HUES6 (cell line): ENCODE results near the gene OR4D1.
"Not testable (repeated sequence)": the region's sequence is repeated elsewhere in the genome, so short reads cannot be mapped to it uniquely, and the experiment has no call there.

Source experiments
- H3K27ac ChIP-seq: 2 replicates; pipeline ENCODE4 v1.7.0; 2013; ENCODE audit warnings: low read depth, mild to moderate bottlenecking, low read length, inconsistent platforms
- H3K27me3 ChIP-seq: 2 replicates; pipeline ENCODE4 v1.6.1; 2013; ENCODE audit warnings: low read length; ENCODE audit not compliant: control insufficient read depth, insufficient read depth
- H3K36me3 ChIP-seq: 2 replicates; pipeline ENCODE4 v1.6.1; 2013; ENCODE audit warnings: low read length; ENCODE audit not compliant: control insufficient read depth, insufficient read depth
- H3K4me1 ChIP-seq: 2 replicates; pipeline ENCODE4 v1.6.1; 2013; ENCODE audit warnings: low read length; ENCODE audit not compliant: control insufficient read depth, insufficient read depth
- H3K4me3 ChIP-seq: 2 replicates; pipeline ENCODE4 v1.5.1; 2013; ENCODE audit warnings: low read depth, low read length
- H3K9ac ChIP-seq: one replicate; pipeline ENCODE4 v1.6.1; 2013; ENCODE audit warnings: mild to moderate bottlenecking, low read length
- H3K9me3 ChIP-seq: 2 replicates; pipeline ENCODE4 v1.6.1; 2013; ENCODE audit warnings: low read depth, low read length; ENCODE audit not compliant: control insufficient read depth, insufficient read depth

OR4D1 gene

DNA sequence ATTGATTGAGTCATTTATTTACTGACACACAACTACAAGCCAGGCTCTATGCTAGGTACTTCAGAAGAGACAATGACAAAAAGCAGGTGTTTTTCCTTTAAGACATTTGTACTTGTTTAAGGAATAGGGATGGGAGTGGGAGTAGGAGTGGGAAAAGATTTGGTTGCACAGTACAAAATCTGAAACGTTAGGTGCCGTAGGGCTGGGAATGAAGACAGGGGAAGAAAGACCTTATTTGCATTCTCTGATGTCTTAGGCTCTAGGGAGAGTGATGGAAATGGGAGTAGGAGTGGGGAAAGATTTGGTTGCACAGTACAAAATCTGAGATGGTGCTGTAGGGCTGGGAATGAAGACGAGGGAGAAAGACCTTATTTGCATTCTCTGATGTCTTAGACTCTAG is 28.7 kb upstream of the OR4D1 start:
- no peak overlapping the region for H3K27ac ChIP-seq
- no peak overlapping the region for H3K4me3 ChIP-seq
- H3K9ac ChIP-seq: no peak overlapping the region
- no peaks in the 10 kb centered on the region for H3K4me1 ChIP-seq
- H3K27me3 ChIP-seq: peaks cover 24% of the 10 kb centered on the region
- H3K36me3 ChIP-seq: no peaks in the 10 kb centered on the region
- H3K9me3 ChIP-seq: no peaks in the 10 kb centered on the region

DNA sequence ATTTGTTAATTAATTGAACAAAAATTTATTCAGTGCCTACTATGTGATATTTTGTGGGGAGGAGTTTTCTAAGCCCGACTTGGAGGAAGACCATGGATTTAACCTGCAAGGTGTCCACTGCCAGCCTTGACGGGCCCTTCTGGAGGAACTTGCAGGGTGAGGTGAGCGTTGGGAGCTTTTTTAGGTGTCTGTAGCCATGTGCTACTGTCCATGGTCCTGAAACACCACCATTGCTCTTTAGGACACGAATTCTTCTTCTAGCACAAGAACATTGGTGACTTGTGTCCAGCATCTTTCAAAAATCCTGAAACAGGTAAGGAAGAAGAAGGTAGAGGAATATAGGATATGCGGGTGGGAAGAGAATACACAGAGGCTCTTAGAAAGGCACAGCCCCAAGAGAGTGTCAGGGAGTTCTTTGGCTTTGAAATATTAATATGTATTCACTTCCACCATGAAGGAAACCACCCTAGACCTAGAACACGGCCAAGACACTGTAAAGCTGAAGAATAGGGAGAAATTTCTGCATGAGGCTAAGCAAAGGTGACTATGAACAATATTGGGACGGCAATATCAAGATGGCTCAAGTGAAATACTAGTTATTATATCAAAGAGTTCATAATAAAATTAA is 27.9 kb upstream of the OR4D1 start:
- no peaks in the 10 kb centered on the region for H3K4me1 ChIP-seq
- no peaks in the 10 kb centered on the region for H3K36me3 ChIP-seq
- peaks cover 18% of the 10 kb centered on the region for H3K27me3 ChIP-seq
- no peak overlapping the region for H3K27ac ChIP-seq
- H3K9me3 ChIP-seq: no peaks in the 10 kb centered on the region
- no peak overlapping the region for H3K4me3 ChIP-seq
- no peak overlapping the region for H3K9ac ChIP-seq

DNA sequence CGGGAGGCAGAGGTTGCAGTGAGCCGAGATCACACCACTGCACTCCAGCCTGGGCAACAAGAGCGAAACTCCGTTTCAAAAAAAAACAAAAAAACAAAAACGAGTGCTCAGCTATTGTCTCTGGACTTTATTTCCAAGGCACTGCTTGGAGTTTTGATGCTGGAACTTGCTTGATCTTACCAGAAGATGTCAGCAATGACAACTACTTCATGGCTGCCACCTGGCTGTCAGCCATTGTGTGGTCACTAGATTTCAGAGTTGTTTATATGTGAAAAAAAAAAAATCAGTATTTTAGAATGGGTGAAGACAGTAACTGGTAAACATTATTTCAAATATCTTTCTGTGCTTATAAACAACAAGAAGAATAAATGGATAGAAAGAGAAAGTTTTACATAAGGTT is 26.3 kb upstream of the OR4D1 start:
- H3K4me3 ChIP-seq: no peak overlapping the region
- peaks cover 21% of the 10 kb centered on the region; the same call in 1 of the 2 replicates for H3K27me3 ChIP-seq
- no peaks in the 10 kb centered on the region for H3K36me3 ChIP-seq
- no peaks in the 10 kb centered on the region for H3K4me1 ChIP-seq
- no peaks in the 10 kb centered on the region for H3K9me3 ChIP-seq
- H3K27ac ChIP-seq: no peak overlapping the region
- H3K9ac ChIP-seq: no peak overlapping the region

DNA sequence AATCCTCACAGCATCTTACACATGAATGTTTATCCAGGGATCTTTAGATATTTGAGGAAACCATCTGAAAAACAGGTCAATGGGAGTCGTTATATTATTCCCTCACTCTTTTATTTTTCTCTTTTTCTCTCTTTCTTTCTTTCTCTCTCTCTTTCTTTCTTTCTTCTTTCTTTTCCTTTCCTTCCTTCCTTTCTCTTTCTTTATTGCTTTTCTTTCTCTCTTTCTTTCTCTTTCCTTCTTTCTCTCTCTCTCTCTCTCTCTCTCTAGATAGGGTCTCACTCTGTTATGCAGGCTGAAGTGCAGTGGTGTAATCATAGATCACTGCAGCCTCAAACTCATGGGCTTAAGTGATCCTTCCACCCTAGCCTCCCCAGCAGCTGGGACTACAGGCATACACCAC is 20.3 kb upstream of the OR4D1 start:
- Histone ChIP-seq H3K36me3 (no peaks in the 10 kb centered on the region), H3K27ac (no peak overlapping the region), H3K4me3 (no peak overlapping the region), H3K27me3 (peaks cover 45% of the 10 kb centered on the region; the same call in 1 of the 2 replicates), H3K4me1 (no peaks in the 10 kb centered on the region), H3K9ac (no peak overlapping the region), H3K9me3 (no peaks in the 10 kb centered on the region)

DNA sequence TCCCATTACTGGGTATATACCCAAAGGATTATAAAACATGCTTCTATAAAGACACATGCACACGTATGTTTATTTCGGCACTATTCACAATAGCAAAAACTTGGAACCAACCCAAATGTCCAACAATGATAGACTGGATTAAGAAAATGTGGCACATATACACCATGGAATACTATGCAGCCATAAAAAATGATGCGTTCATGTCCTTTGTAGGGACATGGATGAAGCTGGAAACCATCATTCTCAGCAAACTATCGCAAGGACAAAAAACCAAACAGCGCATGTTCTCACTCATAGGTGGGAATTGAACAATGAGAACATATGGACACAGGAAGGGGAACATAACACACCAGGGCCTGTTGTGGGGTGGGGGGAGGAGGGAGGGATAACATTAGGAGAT is 15.5 kb upstream of the OR4D1 start:
- not testable (repeated sequence) for H3K9ac ChIP-seq, H3K36me3 ChIP-seq, H3K4me3 ChIP-seq, H3K27ac ChIP-seq, H3K4me1 ChIP-seq, H3K9me3 ChIP-seq
- H3K27me3 ChIP-seq: peaks cover 67% of the 10 kb centered on the region

DNA sequence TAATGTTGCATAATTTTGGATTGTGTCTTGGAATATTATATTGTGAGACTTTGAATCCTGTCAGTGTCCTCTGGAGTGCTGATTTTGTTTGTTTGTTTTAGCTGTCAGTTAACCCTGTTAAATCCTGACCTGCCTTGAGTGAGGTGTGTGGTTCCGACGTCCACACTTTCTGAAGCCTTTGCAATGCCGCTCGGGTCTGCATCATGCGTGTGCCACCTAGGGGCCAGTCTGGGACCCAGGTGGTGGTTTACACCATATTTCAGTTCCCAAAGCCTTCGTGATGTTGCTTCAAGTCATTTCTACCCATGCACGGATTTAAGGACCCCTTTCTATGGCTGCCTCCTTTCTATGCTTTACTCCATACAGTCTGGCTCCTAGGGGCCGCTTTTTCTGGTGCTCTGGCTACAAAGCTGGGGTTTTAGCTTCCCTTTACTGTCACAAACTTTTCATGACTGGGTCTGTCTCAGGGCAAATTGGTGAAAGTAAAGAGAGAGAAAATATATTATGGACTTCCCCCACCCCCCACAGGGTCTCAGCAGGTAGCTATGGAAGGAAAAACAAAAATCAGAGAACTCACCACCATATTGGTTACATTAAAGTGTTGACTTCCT is 11.4 kb upstream of the OR4D1 start:
- Histone ChIP-seq H3K9me3 (no peaks in the 10 kb centered on the region), H3K36me3 (no peaks in the 10 kb centered on the region), H3K4me3 (no peak overlapping the region), H3K4me1 (no peaks in the 10 kb centered on the region), H3K9ac (no peak overlapping the region), H3K27ac (no peak overlapping the region), H3K27me3 (peaks cover 46% of the 10 kb centered on the region)

DNA sequence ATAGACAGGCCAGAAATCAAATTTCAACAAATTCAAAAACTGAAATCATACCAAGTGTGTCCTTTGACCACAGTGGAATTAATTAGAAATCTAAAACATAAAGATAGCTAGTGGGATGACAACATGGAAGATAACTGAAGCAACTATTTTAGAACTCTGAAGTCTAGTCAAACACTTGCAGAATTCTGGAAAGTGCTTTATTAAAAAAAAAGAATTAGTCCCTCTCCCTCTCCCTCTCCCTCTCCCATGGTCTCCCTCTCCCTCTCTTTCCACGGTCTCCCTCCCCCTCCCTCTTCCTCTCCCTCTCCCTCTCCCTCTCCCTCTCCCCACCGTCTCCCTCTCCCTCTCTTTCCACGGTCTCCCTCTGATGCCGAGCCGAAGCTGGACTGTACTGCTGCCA is 6.7 kb upstream of the OR4D1 start:
- H3K9me3 ChIP-seq: peaks cover 11% of the 10 kb centered on the region
- peaks cover 12% of the 10 kb centered on the region; the same call in 1 of the 2 replicates for H3K27me3 ChIP-seq
- no peaks in the 10 kb centered on the region for H3K36me3 ChIP-seq
- H3K9ac ChIP-seq: no peak overlapping the region
- H3K27ac ChIP-seq: no peak overlapping the region
- no peak overlapping the region for H3K4me3 ChIP-seq
- H3K4me1 ChIP-seq: no peaks in the 10 kb centered on the region

DNA sequence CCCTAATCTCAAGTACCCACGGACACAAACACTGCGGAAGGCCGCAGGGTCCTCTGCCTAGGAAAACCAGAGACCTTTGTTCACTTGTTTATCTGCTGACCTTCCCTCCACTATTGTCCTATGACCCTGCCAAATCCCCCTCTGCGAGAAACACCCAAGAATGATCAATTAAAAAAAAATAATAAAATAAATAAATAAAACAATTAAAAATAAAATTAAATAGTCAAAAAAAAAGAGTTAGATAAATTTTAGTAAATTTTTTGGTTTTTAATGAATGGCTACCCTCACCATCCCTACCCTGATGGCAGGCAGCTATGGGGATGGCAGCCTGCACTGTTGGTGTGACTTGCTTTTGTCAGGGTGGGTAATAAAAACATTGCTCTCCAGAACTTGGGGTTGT is 4.8 kb upstream of the OR4D1 start:
- H3K27ac ChIP-seq, H3K9ac ChIP-seq, H3K4me1 ChIP-seq, H3K4me3 ChIP-seq, H3K36me3 ChIP-seq: not testable (repeated sequence)
- Histone ChIP-seq H3K27me3 (peaks cover 14% of the 10 kb centered on the region; the same call in 1 of the 2 replicates), H3K9me3 (peaks cover 11% of the 10 kb centered on the region)

DNA sequence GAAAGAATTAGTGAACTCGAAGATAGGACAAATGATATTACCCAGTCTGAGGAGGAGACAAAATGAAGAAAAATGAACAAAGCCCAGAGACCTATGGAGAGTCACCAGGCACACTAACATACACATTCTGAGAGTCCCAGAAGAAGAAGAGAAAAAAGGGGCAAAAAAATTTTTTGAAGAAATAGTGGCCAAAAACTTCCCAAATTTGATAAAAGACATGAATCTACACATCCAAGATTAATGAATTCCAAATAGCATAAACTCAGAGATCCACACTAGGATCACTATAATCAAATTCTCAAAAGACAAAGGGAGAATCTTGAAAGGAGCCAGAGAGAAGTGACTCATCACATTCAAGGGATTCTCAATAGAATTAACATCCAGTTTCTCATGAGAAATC is 3.4 kb upstream of the OR4D1 start:
- Histone ChIP-seq H3K4me3 (no peak overlapping the region), H3K9ac (no peak overlapping the region), H3K9me3 (peaks cover 11% of the 10 kb centered on the region), H3K27me3 (peaks cover 26% of the 10 kb centered on the region), H3K27ac (no peak overlapping the region), H3K36me3 (no peaks in the 10 kb centered on the region), H3K4me1 (no peaks in the 10 kb centered on the region)

DNA sequence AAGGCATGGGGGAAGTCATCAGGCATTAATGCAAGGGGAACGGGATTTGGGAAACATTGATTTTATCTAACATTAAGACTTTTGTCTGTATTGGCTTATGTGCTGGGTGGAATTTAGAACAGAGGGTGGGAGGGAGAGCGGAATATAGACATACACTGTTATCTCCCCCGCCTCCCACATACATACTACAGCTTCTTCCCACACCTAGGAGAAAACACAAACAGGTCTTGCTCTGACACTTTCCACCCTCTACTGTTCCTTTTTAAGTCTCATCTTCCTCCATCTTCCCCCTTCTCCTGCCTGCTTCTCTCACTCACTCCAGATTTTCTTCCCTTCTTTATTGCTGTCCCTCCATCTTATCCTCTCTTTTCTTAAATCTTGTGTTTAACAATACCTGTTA is 425 bp downstream of the OR4D1 start:
- H3K9ac ChIP-seq: no peak overlapping the region
- no peaks in the 10 kb centered on the region for H3K4me1 ChIP-seq
- peaks cover 11% of the 10 kb centered on the region for H3K9me3 ChIP-seq
- no peak overlapping the region for H3K27ac ChIP-seq
- peaks cover 60% of the 10 kb centered on the region for H3K27me3 ChIP-seq
- H3K4me3 ChIP-seq: no peak overlapping the region
- no peaks in the 10 kb centered on the region for H3K36me3 ChIP-seq

DNA sequence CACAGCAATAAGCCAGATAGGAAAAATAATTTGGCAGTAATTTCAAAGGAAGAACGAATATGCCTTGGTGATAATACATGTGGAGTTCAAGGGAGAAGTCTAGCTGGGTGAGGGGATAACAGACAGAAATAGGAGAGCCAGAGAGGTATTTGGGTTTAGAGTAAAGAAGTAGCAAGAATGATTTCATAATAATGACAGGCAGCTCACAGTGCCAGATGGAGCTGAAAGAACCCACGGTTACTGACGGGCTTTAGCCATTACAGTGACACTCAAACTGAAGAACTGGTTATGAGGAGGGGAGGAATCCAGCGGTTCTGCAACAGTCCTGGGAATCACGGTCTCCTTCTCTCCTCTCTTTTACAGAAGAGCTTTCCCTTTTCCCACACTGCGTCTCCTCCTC is 2.2 kb downstream of the OR4D1 start:
- H3K27ac ChIP-seq: no peak overlapping the region
- H3K9me3 ChIP-seq: 0 out of 2 replicates have a peak, but pooled peaks cover 3% of the 10 kb centered on the region
- no peak overlapping the region for H3K9ac ChIP-seq
- H3K27me3 ChIP-seq: peaks cover 77% of the 10 kb centered on the region
- no peaks in the 10 kb centered on the region for H3K4me1 ChIP-seq
- H3K36me3 ChIP-seq: no peaks in the 10 kb centered on the region
- no peak overlapping the region for H3K4me3 ChIP-seq
